Neural progenitor cell (in vitro differentiated cells): Measurements from ENCODE around the gene JAK1. TPM values are rescaled to one million over a fixed set of nuclear protein-coding genes. Genes with fewer than 3 reads are reported as not detected.

Source experiments
- DNase-seq: peaks from one replicate; pipeline ENCODE4 v3.0.0-alpha.2; 2016; ENCODE audit warnings: low spot score
- H2AFZ ChIP-seq: fragments of 200-600 bp; sonication (generic); replicated peaks from 2 replicates; pipeline ENCODE4 v1.6.1; 2016; ENCODE audit warnings: antibody characterized with exemption
- H3F3A ChIP-seq: fragments of 200-600 bp; sonication (generic); 2 replicates; pipeline ENCODE4 v1.6.1; 2016; ENCODE audit warnings: antibody characterized with exemption, low read depth
- H3K27ac ChIP-seq: fragments of 200-600 bp; sonication (generic); 2 replicates; pipeline ENCODE4 v1.5.1; 2016; ENCODE audit warnings: mild to moderate bottlenecking
- H3K27me3 ChIP-seq: fragments of 200-600 bp; sonication (generic); 2 replicates; pipeline ENCODE4 v1.6.1; 2016; ENCODE audit warnings: mild to moderate bottlenecking, moderate library complexity
- H3K36me3 ChIP-seq: fragments of 200-600 bp; sonication (generic); 2 replicates; pipeline ENCODE4 v1.5.1; 2016
- H3K4me1 ChIP-seq: fragments of 200-600 bp; sonication (generic); 2 replicates; pipeline ENCODE4 v1.6.1; 2016; ENCODE audit warnings: mixed run types
- H3K4me2 ChIP-seq: fragments of 200-600 bp; sonication (generic); 2 replicates; pipeline ENCODE4 v1.6.1; 2016
- H3K4me3 ChIP-seq: fragments of 200-600 bp; sonication (generic); 2 replicates; pipeline ENCODE4 v1.5.1; 2016
- H3K79me2 ChIP-seq: fragments of 200-600 bp; sonication (generic); 2 replicates; pipeline ENCODE4 v1.6.1; 2016; ENCODE audit warnings: low read depth
- H3K9ac ChIP-seq: fragments of 200-600 bp; sonication (generic); 2 replicates; pipeline ENCODE4 v1.6.1; 2016
- H3K9me3 ChIP-seq: fragments of 200-600 bp; sonication (generic); 2 replicates; pipeline ENCODE4 v1.5.1; 2016; ENCODE audit warnings: low read depth
- H4K20me1 ChIP-seq: fragments of 200-600 bp; sonication (generic); 2 replicates; pipeline ENCODE4 v1.6.1; 2016; ENCODE audit warnings: low read depth
- H3K27ac Mint-ChIP-seq: 3 replicates; pipeline ENCODE4 v1.8.0; 2021; ENCODE audit warnings: mixed read lengths
- H3K27me3 Mint-ChIP-seq: 2 replicates; pipeline ENCODE4 v1.8.0; 2022; ENCODE audit warnings: low read depth, mild to moderate bottlenecking, inconsistent platforms, moderate library complexity, mixed read lengths; ENCODE audit not compliant: insufficient read depth
- H3K36me3 Mint-ChIP-seq: 3 replicates; pipeline ENCODE4 v1.8.0; 2021; ENCODE audit warnings: mixed read lengths
- H3K4me1 Mint-ChIP-seq: 3 replicates; pipeline ENCODE4 v1.8.0; 2021; ENCODE audit warnings: mixed read lengths
- H3K4me3 Mint-ChIP-seq: 3 replicates; pipeline ENCODE4 v1.8.0; 2021; ENCODE audit warnings: mild to moderate bottlenecking, moderate library complexity, mixed read lengths
- H3K9me3 Mint-ChIP-seq: 3 replicates; pipeline ENCODE4 v1.8.0; 2020; ENCODE audit warnings: mixed read lengths
- EZH2 ChIP-seq: fragments of 200-600 bp; sonication (generic); IDR thresholded peaks from 2 replicates; pipeline ENCODE4 v1.6.1; 2017; ENCODE audit warnings: antibody characterized with exemption, mild to moderate bottlenecking, moderate library complexity
- EZH2phosphoT487 ChIP-seq: fragments of 200-600 bp; sonication (generic); IDR thresholded peaks from 2 replicates; pipeline ENCODE4 v1.6.1; 2017; ENCODE audit warnings: antibody characterized with exemption
- total RNA-seq: library from RNA; depleted of rRNA; stranded (reverse); fragments of >200 nt; gene quantifications from 2 replicates; pipeline ENCODE4 v1.2.3, GENCODE V29; 2015; ENCODE audit warnings: low replicate concordance
- TF ChIP-seq, protein P1 (sequence below): fragments of 200-600 bp; sonication (generic); IDR thresholded peaks from 2 replicates; pipeline ENCODE4 v1.5.1; 2017; ENCODE audit warnings: antibody characterized with exemption, mild to moderate bottlenecking

Gene JAK1
- total RNA-seq, 1 donor from 2014 or later: 6.5 TPM

GRCh38 chr1:64885648-64886047 lies 80.7 kb downstream of the JAK1 start:
- Histone ChIP-seq H3K9ac (no peak overlapping the region), H3K36me3 (no peaks in the 10 kb centered on the region), H3K27me3 (peaks cover 48% of the 10 kb centered on the region), H3F3A (peaks cover 11% of the 10 kb centered on the region), H3K79me2 (no peaks in the 10 kb centered on the region), H4K20me1 (peaks cover 24% of the 10 kb centered on the region), H3K9me3 (no peaks in the 10 kb centered on the region), H3K27ac (no peak overlapping the region), H2AFZ (no peak overlapping the region), H3K4me3 (no peak overlapping the region), H3K4me2 (no peak overlapping the region), H3K4me1 (peaks cover 10% of the 10 kb centered on the region)
- Mint-ChIP-seq H3K27me3 (peaks cover 2% of the 10 kb centered on the region), H3K4me3 (no peak overlapping the region), H3K9me3 (no peaks in the 10 kb centered on the region), H3K4me1 (peaks cover 28% of the 10 kb centered on the region), H3K27ac (no peak overlapping the region), H3K36me3 (no peaks in the 10 kb centered on the region)
- TF ChIP-seq, protein P1, sequence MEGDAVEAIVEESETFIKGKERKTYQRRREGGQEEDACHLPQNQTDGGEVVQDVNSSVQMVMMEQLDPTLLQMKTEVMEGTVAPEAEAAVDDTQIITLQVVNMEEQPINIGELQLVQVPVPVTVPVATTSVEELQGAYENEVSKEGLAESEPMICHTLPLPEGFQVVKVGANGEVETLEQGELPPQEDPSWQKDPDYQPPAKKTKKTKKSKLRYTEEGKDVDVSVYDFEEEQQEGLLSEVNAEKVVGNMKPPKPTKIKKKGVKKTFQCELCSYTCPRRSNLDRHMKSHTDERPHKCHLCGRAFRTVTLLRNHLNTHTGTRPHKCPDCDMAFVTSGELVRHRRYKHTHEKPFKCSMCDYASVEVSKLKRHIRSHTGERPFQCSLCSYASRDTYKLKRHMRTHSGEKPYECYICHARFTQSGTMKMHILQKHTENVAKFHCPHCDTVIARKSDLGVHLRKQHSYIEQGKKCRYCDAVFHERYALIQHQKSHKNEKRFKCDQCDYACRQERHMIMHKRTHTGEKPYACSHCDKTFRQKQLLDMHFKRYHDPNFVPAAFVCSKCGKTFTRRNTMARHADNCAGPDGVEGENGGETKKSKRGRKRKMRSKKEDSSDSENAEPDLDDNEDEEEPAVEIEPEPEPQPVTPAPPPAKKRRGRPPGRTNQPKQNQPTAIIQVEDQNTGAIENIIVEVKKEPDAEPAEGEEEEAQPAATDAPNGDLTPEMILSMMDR: no peak
- TF ChIP-seq EZH2: no peak
- no peak for DNase-seq

DNA sequence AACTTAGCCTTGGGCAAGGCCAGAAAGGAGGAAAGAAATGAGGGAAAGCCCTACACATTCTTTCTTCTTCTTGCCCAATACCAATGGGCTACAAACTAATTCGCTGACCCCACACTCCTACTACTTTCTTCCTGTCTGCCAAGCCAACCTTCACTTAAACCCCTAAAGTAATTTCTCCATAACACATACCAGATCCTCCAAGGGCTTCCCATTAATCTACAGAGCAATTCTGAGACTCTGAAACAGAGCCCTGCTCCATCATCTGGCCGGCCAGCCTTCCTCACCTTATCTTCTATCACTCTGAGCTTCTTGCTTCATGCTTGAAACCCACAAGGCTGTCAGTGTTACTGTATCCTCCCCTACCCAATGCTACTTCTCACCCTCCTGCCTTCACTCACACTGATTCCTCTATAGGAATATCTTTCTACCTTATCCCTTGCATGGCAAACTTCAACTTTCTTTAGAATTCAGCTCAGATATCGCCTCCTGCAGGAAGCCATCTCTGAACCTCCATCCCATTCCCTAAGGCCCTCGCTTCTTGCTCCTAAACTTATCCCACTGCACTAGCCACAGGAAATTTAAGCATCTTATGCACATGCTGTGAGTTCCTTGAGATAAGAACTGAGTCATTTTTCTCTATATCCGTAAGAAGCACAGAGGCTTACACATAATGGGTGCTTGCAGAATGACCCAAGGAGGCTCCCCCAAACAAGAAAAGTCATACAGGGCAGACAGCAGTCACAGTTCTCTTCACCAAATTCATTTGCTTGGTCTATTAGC lies 81.9 kb downstream of the JAK1 start:
- Mint-ChIP-seq H3K27me3 (peaks cover 2% of the 10 kb centered on the region), H3K9me3 (no peaks in the 10 kb centered on the region), H3K4me3 (no peak overlapping the region), H3K36me3 (no peaks in the 10 kb centered on the region), H3K4me1 (peaks cover 27% of the 10 kb centered on the region), H3K27ac (no peak overlapping the region)
- H3F3A ChIP-seq: peaks cover 11% of the 10 kb centered on the region
- H3K79me2 ChIP-seq: no peaks in the 10 kb centered on the region
- H4K20me1 ChIP-seq: peaks cover 24% of the 10 kb centered on the region
- H3K9ac ChIP-seq: no peak overlapping the region
- H3K27me3 ChIP-seq: peaks cover 38% of the 10 kb centered on the region
- H3K4me1 ChIP-seq: peaks cover 10% of the 10 kb centered on the region
- H3K9me3 ChIP-seq: no peaks in the 10 kb centered on the region
- TF ChIP-seq EZH2 (no peak), EZH2phosphoT487 (no peak)
- TF ChIP-seq, protein P1: no peak
- H2AFZ ChIP-seq: no peak overlapping the region
- H3K4me3 ChIP-seq: no peak overlapping the region
- H3K4me2 ChIP-seq: no peak overlapping the region
- H3K36me3 ChIP-seq: no peaks in the 10 kb centered on the region
- DNase-seq: no peak
- H3K27ac ChIP-seq: no peak overlapping the region

- Histone ChIP-seq H3K4me3 (no peak overlapping the region), H3K9ac (no peak overlapping the region), H2AFZ (no peak overlapping the region), H4K20me1 (peaks cover 21% of the 10 kb centered on the region), H3K27me3 (peaks cover 21% of the 10 kb centered on the region), H3K9me3 (no peaks in the 10 kb centered on the region), H3K4me1 (peaks cover 7% of the 10 kb centered on the region), H3K27ac (no peak overlapping the region), H3K79me2 (no peaks in the 10 kb centered on the region), H3K4me2 (no peak overlapping the region), H3K36me3 (no peaks in the 10 kb centered on the region), H3F3A (peaks cover 6% of the 10 kb centered on the region)
- peaks cover 2% of the 10 kb centered on the region for H3K27me3 Mint-ChIP-seq
- TF ChIP-seq, protein P1: no peak
- no peaks in the 10 kb centered on the region for H3K9me3 Mint-ChIP-seq
- no peaks in the 10 kb centered on the region for H3K36me3 Mint-ChIP-seq
- H3K4me3 Mint-ChIP-seq: no peak overlapping the region
- peaks cover 26% of the 10 kb centered on the region for H3K4me1 Mint-ChIP-seq
- H3K27ac Mint-ChIP-seq: no peak overlapping the region
- no peak for DNase-seq
These were observed 83.6 kb downstream of the JAK1 start for GRCh38 chr1:64882574-64883255.
